ENCODE measurements around the gene HHAT.

DNA sequence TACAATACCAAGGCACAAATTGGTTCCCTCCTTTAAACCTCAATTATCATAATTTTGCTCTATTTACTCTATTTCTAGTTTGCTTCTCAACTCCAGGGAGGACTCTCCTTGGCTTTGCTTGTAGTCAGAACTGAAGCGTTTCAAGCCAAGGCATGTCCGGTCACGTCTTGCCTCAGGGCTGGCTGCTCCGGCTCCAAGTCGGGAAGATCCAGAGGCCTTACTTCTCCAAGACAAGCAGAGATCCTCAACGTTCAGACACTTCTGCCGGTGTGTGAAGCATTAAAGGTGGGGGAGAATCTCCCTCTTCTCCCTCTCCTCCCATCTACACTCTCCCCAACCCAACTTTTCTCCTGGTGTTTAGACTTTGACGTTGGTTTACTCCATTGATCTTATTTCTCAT is 7.2 kb upstream of the HHAT start:
- TF ChIP-seq, protein P1, sequence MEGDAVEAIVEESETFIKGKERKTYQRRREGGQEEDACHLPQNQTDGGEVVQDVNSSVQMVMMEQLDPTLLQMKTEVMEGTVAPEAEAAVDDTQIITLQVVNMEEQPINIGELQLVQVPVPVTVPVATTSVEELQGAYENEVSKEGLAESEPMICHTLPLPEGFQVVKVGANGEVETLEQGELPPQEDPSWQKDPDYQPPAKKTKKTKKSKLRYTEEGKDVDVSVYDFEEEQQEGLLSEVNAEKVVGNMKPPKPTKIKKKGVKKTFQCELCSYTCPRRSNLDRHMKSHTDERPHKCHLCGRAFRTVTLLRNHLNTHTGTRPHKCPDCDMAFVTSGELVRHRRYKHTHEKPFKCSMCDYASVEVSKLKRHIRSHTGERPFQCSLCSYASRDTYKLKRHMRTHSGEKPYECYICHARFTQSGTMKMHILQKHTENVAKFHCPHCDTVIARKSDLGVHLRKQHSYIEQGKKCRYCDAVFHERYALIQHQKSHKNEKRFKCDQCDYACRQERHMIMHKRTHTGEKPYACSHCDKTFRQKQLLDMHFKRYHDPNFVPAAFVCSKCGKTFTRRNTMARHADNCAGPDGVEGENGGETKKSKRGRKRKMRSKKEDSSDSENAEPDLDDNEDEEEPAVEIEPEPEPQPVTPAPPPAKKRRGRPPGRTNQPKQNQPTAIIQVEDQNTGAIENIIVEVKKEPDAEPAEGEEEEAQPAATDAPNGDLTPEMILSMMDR (IDR thresholded peaks at IDR 0.05) = no peak
- no peak for TF ChIP-seq ZFX (IDR thresholded peaks at IDR 0.05; ENCODE audit: borderline replicate concordance)

Measured in 22Rv1 (cell line).